Astrocyte (in vitro differentiated cells and primary cell): Measurements from ENCODE around the gene ALX4.

Source experiments
- CTCF ChIP-seq: IDR thresholded peaks from 2 replicates; pipeline ENCODE4 v1.5.1; 2011; ENCODE audit warnings: low read depth, mild to moderate bottlenecking, inconsistent platforms, low read length, moderate library complexity; ENCODE audit not compliant: insufficient read depth
- EZH2 ChIP-seq: IDR thresholded peaks from 2 replicates; pipeline ENCODE4 v1.6.1; 2012; ENCODE audit warnings: mild to moderate bottlenecking, low read length, inconsistent platforms; ENCODE audit not compliant: insufficient read depth

GRCh38 chr11:44263738-44264437 is 46.1 kb downstream of the ALX4 start:
- TF ChIP-seq CTCF (no peak), EZH2 (no peak)
